ENCODE results near the gene DHRS12. TPM values are rescaled to one million over a fixed set of nuclear protein-coding genes. Genes with fewer than 3 reads are reported as not detected.

The DHRS12 gene, protein sequence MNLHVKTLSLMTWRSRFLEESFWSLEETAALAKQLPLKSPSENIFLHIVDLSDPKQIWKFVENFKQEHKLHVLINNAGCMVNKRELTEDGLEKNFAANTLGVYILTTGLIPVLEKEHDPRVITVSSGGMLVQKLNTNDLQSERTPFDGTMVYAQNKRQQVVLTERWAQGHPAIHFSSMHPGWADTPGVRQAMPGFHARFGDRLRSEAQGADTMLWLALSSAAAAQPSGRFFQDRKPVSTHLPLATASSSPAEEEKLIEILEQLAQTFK
- polyA plus RNA-seq (2013, experiment 1 of 2), result 3.6 TPM
- 4.6 TPM for polyA plus RNA-seq (2013, experiment 2 of 2)

DNA sequence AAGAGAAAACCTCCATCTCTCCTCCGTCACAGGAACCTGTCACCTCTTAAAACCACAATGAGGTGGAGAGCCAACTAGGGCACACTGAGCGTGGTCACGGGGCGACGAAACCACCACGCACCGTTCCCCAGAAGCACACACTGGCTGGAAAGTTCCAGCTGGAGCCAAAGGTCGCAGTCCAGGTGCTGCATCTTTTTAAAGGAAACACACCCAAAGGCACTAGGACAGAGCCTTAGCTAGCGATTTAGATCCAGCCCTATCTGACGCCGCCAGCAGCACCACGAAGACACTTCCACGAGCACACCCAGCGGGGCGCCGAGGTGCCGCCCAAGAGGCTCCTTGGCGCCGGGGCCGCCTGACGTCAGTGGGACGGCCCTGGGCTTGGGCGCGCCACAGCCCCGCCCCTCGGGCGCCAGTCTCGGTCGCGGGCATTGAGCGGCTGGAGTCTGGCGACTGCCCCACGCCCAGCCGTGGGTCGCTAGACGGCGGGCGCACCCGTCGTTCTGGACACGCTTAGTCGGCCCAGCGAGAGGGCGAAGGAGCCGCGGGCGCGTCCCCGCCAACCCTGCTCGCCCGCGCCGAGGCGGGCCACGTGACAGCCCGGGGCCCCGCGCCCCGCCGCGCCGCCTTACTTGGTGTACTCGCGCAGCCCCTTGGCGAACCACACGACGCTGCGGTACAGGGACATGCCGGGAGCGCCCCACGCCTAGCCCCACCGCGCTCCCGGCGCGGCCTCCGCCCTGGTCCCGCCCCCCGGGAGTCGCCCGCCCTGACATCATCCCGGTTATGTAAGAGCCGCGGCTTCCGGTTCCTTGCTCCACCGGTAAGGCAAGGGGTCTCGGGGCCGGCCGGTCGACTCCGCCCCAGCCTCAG, at the start of gene DHRS12:
DHRS12 (minus strand) TSS at position 742 of the 873 bp plus-strand sequence. CDS start 4,504 bp downstream, outside the sequence.
- Histone ChIP-seq H2BK5ac (ENCODE audit: low read length) (peak within 1 kb of the TSS; percentile 86), H3K27me3 (ENCODE audit: insufficient read depth, low read length, poor library complexity) (no peaks in the 10 kb centered on the region), H2BK120ac (ENCODE audit: low read depth, low read length) (peak within 1 kb of the TSS; percentile 56), H3K9ac (ENCODE audit: low read length) (peak within 1 kb of the TSS; percentile 92), H4K5ac (ENCODE audit: low read length) (no peak within 1 kb of the TSS), H3K4ac (ENCODE audit: low read depth, low read length) (peak within 1 kb of the TSS; percentile 87), H2AK5ac (ENCODE audit: low read length) (no peak within 1 kb of the TSS), H3K18ac (ENCODE audit: low read length) (peak within 1 kb of the TSS; percentile 77), H3K4me3 (ENCODE audit: low read length) (peak within 1 kb of the TSS; percentile 70), H3K4me2 (ENCODE audit: low read length) (peak within 1 kb of the TSS; percentile 68), H3K79me2 (ENCODE audit: control insufficient read depth, insufficient read depth, low read length) (no peaks in the 10 kb centered on the region), H3K27ac (ENCODE audit: low read depth, low read length) (peak within 1 kb of the TSS; percentile 69), H2BK15ac (replicated peaks; ENCODE audit: low read depth) (no peak within 1 kb of the TSS), H3K23ac (ENCODE audit: low read length) (peak within 1 kb of the TSS; percentile 86), H3K56ac (ENCODE audit: low read length) (peak within 1 kb of the TSS; percentile 96), H3K79me1 (ENCODE audit: low read length) (no peaks in the 10 kb centered on the region), H3K36me3 (ENCODE audit: control insufficient read depth, insufficient read depth, low read length) (no peaks in the 10 kb centered on the region), H4K8ac (ENCODE audit: low read depth, low read length) (peak within 1 kb of the TSS; percentile 39), H3K4me1 (ENCODE audit: control insufficient read depth, low read depth, low read length) (peaks cover 16% of the 10 kb centered on the region)
- DNase-seq, result peak; percentile 87
- WGBS (ENCODE audit: extremely low coverage, insufficient coverage, low lambda C conversion rate), result no CpG with 5 or more reads among the region's 91 CpGs

DNA sequence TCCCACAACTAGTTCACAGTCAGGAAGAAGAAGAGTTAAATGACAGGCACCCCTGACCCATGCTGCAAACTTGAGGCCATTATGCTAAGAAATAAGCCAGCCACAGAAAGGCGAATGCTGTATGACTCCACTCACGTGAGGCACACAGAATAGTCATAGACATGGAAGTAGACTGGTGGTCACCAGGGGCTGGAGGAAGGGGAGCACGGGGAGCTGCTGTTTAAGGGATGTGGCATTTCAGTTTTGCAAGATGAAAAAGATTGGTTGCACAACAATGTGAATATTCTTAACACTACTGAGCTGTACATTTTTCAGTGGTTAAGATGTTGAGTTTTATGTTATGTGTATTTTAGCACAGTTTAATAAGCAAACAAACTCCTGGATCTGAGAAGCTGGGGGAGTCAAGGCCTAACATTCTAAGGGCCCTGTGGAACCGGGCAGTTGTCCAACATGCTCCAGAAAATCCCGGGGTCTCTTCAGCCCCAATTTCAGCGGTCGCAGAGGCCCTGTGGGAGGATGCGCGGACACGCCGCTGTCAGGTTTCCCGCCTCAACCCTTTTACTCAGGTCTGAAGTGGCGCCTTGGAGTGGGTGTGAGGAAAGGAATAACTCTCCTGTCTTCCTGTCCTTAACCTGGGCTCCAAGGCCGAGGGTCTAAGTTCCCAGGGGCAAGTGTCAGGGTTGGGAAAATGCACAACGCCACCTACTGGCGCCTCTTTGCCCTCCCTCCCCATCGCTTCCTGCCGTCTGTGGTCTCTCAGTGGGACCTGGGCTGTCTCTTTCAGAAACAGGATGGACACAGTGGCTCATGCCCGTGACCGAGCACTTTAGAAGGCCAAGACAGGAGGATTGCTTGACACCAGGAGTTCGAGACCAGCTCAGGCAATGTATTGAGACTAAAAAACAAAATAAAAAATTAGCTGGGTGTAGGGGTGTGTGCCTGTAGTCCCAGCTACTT, 45.5 kb upstream of the DHRS12 start:
- H3K27ac ChIP-seq (ENCODE audit: low read depth, low read length), result no peak overlapping the region
- DNase-seq, result peak; percentile 90
- H3K79me2 ChIP-seq (ENCODE audit: control insufficient read depth, insufficient read depth, low read length), result no peaks in the 10 kb centered on the region

DNA sequence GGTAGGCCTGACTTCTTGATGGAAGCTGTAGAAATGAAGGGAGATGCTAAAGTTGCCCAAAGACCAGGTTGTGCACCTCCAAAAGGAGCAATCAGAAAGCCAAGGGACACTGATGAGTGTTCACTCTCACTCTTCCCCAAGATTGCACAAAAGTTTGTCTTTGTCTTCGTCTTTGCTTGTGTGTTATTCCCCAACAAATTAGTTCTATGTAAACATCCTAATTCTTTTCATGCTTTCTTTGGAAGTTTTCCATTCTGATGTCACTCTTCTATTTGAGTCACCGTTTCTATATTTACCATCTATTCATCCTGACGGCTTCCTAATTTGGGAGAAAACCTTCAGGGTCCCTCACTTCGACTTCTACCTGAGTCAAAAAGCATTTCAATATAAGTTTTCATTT, 44.7 kb upstream of the DHRS12 start:
- Histone ChIP-seq H4K8ac (ENCODE audit: low read depth, low read length) (no peak overlapping the region), H3K27ac (ENCODE audit: low read depth, low read length) (no peak overlapping the region), H3K23ac (ENCODE audit: low read length) (no peak overlapping the region), H2BK15ac (replicated peaks; ENCODE audit: low read depth) (no peak overlapping the region), H2BK5ac (ENCODE audit: low read length) (no peak overlapping the region), H3K36me3 (ENCODE audit: control insufficient read depth, insufficient read depth, low read length) (no peaks in the 10 kb centered on the region), H3K56ac (ENCODE audit: low read length) (no peak overlapping the region), H3K79me2 (ENCODE audit: control insufficient read depth, insufficient read depth, low read length) (no peaks in the 10 kb centered on the region), H3K4ac (ENCODE audit: low read depth, low read length) (no peak overlapping the region), H3K79me1 (ENCODE audit: low read length) (no peaks in the 10 kb centered on the region), H3K4me2 (ENCODE audit: low read length) (no peak overlapping the region), H3K4me3 (ENCODE audit: low read length) (no peak overlapping the region), H2AK5ac (ENCODE audit: low read length) (no peak overlapping the region), H2BK120ac (ENCODE audit: low read depth, low read length) (no peak overlapping the region), H3K4me1 (ENCODE audit: control insufficient read depth, low read depth, low read length) (no peaks in the 10 kb centered on the region), H3K9ac (ENCODE audit: low read length) (no peak overlapping the region), H3K18ac (ENCODE audit: low read length) (no peak overlapping the region), H3K27me3 (ENCODE audit: insufficient read depth, low read length, poor library complexity) (no peaks in the 10 kb centered on the region), H4K5ac (ENCODE audit: low read length) (no peak overlapping the region)
- no peak for DNase-seq
- WGBS (ENCODE audit: extremely low coverage, insufficient coverage, low lambda C conversion rate), result no CpG with 5 or more reads among the region's 4 CpGs

More for the DNA sequence above, 45.5 kb upstream of the DHRS12 start:
- no peak overlapping the region for H3K23ac ChIP-seq (ENCODE audit: low read length)
- no peaks in the 10 kb centered on the region for H3K36me3 ChIP-seq (ENCODE audit: control insufficient read depth, insufficient read depth, low read length)
- H3K79me1 ChIP-seq (ENCODE audit: low read length), result no peaks in the 10 kb centered on the region
- no peak overlapping the region for H3K56ac ChIP-seq (ENCODE audit: low read length)
- H3K4me2 ChIP-seq (ENCODE audit: low read length), result no peak overlapping the region
- no peak overlapping the region for H2BK5ac ChIP-seq (ENCODE audit: low read length)
- H3K18ac ChIP-seq (ENCODE audit: low read length), result no peak overlapping the region
- no peak overlapping the region for H2AK5ac ChIP-seq (ENCODE audit: low read length)
- no peaks in the 10 kb centered on the region for H3K4me1 ChIP-seq (ENCODE audit: control insufficient read depth, low read depth, low read length)
- no peak overlapping the region for H4K5ac ChIP-seq (ENCODE audit: low read length)
- no peak overlapping the region for H2BK120ac ChIP-seq (ENCODE audit: low read depth, low read length)
- no CpG with 5 or more reads among the region's 21 CpGs for WGBS (ENCODE audit: extremely low coverage, insufficient coverage, low lambda C conversion rate)
- peak overlapping the region; percentile 22 for H3K9ac ChIP-seq (ENCODE audit: low read length)
- H3K4me3 ChIP-seq (ENCODE audit: low read length), result no peak overlapping the region
- no peak overlapping the region for H2BK15ac ChIP-seq (replicated peaks; ENCODE audit: low read depth)
- no peak overlapping the region for H4K8ac ChIP-seq (ENCODE audit: low read depth, low read length)
- H3K27me3 ChIP-seq (ENCODE audit: insufficient read depth, low read length, poor library complexity), result no peaks in the 10 kb centered on the region
- no peak overlapping the region for H3K4ac ChIP-seq (ENCODE audit: low read depth, low read length)

DNA sequence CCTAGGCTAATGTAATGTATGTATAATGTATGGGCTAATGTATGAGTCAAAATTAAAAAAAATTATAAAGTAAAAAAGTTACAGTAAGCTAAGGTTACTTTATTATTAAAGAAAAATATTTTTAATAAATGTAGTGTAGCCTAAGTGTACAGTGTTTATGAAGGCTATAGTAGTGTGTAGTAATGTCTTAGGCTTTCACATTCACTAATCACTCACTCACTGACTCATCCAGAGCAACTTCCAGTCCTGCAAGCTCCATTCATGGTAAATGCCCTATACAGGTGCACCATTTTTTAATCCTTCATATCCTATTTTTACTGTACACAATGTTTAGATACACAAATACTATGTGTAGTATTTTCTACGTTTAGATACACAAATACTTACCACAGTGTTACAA, 42.8 kb upstream of the DHRS12 start:
- H3K9ac ChIP-seq (ENCODE audit: low read length), result no peak overlapping the region
- H2BK120ac ChIP-seq (ENCODE audit: low read depth, low read length), result no peak overlapping the region
- H3K27me3 ChIP-seq (ENCODE audit: insufficient read depth, low read length, poor library complexity), result no peaks in the 10 kb centered on the region
- H3K18ac ChIP-seq (ENCODE audit: low read length), result no peak overlapping the region
- H4K8ac ChIP-seq (ENCODE audit: low read depth, low read length), result no peak overlapping the region
- no peak overlapping the region for H2BK15ac ChIP-seq (replicated peaks; ENCODE audit: low read depth)
- H3K79me1 ChIP-seq (ENCODE audit: low read length), result no peaks in the 10 kb centered on the region
- no peak overlapping the region for H4K5ac ChIP-seq (ENCODE audit: low read length)
- no peaks in the 10 kb centered on the region for H3K79me2 ChIP-seq (ENCODE audit: control insufficient read depth, insufficient read depth, low read length)
- H2AK5ac ChIP-seq (ENCODE audit: low read length), result no peak overlapping the region
- H3K4ac ChIP-seq (ENCODE audit: low read depth, low read length), result no peak overlapping the region
- H3K4me3 ChIP-seq (ENCODE audit: low read length), result no peak overlapping the region
- H3K23ac ChIP-seq (ENCODE audit: low read length), result no peak overlapping the region
- H3K4me1 ChIP-seq (ENCODE audit: control insufficient read depth, low read depth, low read length), result no peaks in the 10 kb centered on the region
- H3K27ac ChIP-seq (ENCODE audit: low read depth, low read length), result no peak overlapping the region
- no peak for DNase-seq
- H2BK5ac ChIP-seq (ENCODE audit: low read length), result no peak overlapping the region
- no peaks in the 10 kb centered on the region for H3K36me3 ChIP-seq (ENCODE audit: control insufficient read depth, insufficient read depth, low read length)
- WGBS (ENCODE audit: extremely low coverage, insufficient coverage, low lambda C conversion rate), result no CpG with 5 or more reads among the region's 1 CpG
- no peak overlapping the region for H3K4me2 ChIP-seq (ENCODE audit: low read length)
- no peak overlapping the region for H3K56ac ChIP-seq (ENCODE audit: low read length)

DNA sequence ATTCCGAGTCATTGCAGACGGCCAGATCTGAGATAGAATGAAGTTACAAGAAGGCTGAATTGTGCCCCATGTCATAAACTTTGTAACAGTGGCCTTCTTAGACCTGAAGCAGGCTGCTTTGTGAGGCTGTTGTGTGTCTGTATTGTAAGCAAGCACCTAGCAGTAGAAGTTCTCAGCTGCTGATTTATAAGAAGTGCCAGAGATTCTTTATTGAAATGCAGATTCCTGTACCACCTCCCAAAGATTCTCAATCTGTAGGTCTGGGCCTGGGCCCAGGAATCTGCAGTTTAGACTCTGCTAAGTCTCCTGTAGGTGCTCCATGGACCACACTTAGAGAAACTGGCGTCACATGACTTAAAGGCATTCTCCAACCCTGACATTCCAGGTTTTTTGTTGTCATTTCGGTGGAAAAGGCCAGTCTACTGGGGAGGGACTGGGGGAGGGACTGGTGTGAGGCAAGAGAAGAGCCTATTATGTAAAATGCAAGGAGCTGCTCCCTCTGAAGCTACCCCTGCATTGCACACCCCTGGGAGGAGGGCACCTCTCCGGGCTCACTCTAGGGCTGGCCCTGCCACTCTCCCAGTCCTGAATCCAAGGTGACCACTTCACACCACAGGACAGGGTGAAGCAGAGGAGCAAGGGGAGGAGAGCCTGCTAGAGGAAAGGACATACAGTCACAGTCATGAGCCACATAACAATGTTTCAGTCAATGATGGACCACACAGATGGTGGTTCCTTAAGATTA, 41.8 kb upstream of the DHRS12 start:
- Histone ChIP-seq H3K4me1 (ENCODE audit: control insufficient read depth, low read depth, low read length) (no peaks in the 10 kb centered on the region), H3K23ac (ENCODE audit: low read length) (no peak overlapping the region), H2BK15ac (replicated peaks; ENCODE audit: low read depth) (no peak overlapping the region), H3K79me1 (ENCODE audit: low read length) (no peaks in the 10 kb centered on the region), H3K79me2 (ENCODE audit: control insufficient read depth, insufficient read depth, low read length) (no peaks in the 10 kb centered on the region), H2BK120ac (ENCODE audit: low read depth, low read length) (no peak overlapping the region), H3K18ac (ENCODE audit: low read length) (no peak overlapping the region), H3K4ac (ENCODE audit: low read depth, low read length) (no peak overlapping the region), H2AK5ac (ENCODE audit: low read length) (no peak overlapping the region), H3K56ac (ENCODE audit: low read length) (peak overlapping the region; percentile 66), H3K4me2 (ENCODE audit: low read length) (no peak overlapping the region), H4K8ac (ENCODE audit: low read depth, low read length) (no peak overlapping the region), H4K5ac (ENCODE audit: low read length) (peak overlapping the region; percentile 92), H3K4me3 (ENCODE audit: low read length) (no peak overlapping the region), H3K9ac (ENCODE audit: low read length) (no peak overlapping the region), H3K27ac (ENCODE audit: low read depth, low read length) (no peak overlapping the region), H3K27me3 (ENCODE audit: insufficient read depth, low read length, poor library complexity) (no peaks in the 10 kb centered on the region), H3K36me3 (ENCODE audit: control insufficient read depth, insufficient read depth, low read length) (no peaks in the 10 kb centered on the region), H2BK5ac (ENCODE audit: low read length) (no peak overlapping the region)
- peak; percentile 1 for DNase-seq
- WGBS (ENCODE audit: extremely low coverage, insufficient coverage, low lambda C conversion rate), result no CpG with 5 or more reads among the region's 5 CpGs

Measured in mesendoderm (in vitro differentiated cells).